BLaER1 (cell line): ENCODE results near the gene NAV3.
"Not testable (repeated sequence)": the region's sequence is repeated elsewhere in the genome, so short reads cannot be mapped to it uniquely, and the experiment has no call there.

ENCODE experiments used
- H3K27ac ChIP-seq: shearing (Covaris generic); formaldehyde crosslinking; 2 replicates; pipeline ENCODE4 v1.8.1; 2022
- H3K27me3 ChIP-seq: shearing (Covaris generic); formaldehyde crosslinking; 2 replicates; pipeline ENCODE4 v1.8.1; 2022
- H3K36me3 ChIP-seq: shearing (Covaris generic); formaldehyde crosslinking; 2 replicates; pipeline ENCODE4 v1.8.1; 2022
- H3K4me1 ChIP-seq: shearing (Covaris generic); formaldehyde crosslinking; 2 replicates; pipeline ENCODE4 v1.8.1; 2022
- H3K4me2 ChIP-seq: shearing (Covaris generic); formaldehyde crosslinking; 2 replicates; pipeline ENCODE4 v1.8.1; 2022
- H3K4me3 ChIP-seq: shearing (Covaris generic); formaldehyde crosslinking; 2 replicates; pipeline ENCODE4 v1.8.1; 2022
- H3K9ac ChIP-seq: shearing (Covaris generic); formaldehyde crosslinking; 2 replicates; pipeline ENCODE4 v1.8.1; 2022
- H3K9me3 ChIP-seq: shearing (Covaris generic); formaldehyde crosslinking; 2 replicates; pipeline ENCODE4 v1.8.1; 2022
- H4K20me1 ChIP-seq: shearing (Covaris generic); formaldehyde crosslinking; 2 replicates; pipeline ENCODE4 v1.8.1; 2022
- Cebpa-rat ChIP-seq: shearing (Covaris generic); IDR thresholded peaks from 2 replicates; pipeline ENCODE4 v1.8.1; 2022

Gene NAV3

GRCh38 chr12:78244916-78245507 lies 414.3 kb downstream of the NAV3 start:
- TF ChIP-seq Cebpa-rat, result no peak
- no peak overlapping the region for H3K4me2 ChIP-seq
- H4K20me1 ChIP-seq, result no peaks in the 10 kb centered on the region

DNA sequence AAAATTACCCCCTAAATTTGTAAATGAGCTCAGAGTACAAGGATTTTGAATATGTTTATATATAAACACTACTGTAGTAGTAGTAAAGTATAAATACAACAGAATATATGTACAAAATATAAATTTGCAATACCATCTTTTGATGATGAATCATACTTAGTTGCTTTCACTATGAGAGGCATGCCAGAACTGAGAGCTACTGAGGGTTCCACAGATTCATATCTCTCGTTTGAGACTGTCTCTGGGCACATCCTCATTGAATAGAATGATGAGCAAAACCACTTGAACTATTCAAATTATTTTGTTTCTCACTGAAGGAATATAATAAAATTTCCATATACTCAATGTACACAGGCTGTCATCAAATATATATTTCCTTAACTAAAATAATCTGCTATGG lies 417.6 kb downstream of the NAV3 start:
- H4K20me1 ChIP-seq, result no peaks in the 10 kb centered on the region
- H3K27ac ChIP-seq, result no peak overlapping the region
- no peaks in the 10 kb centered on the region for H3K36me3 ChIP-seq
- no peak overlapping the region for H3K9ac ChIP-seq
- no peaks in the 10 kb centered on the region for H3K4me1 ChIP-seq
- TF ChIP-seq Cebpa-rat, result no peak
- H3K27me3 ChIP-seq, result no peaks in the 10 kb centered on the region
- no peak overlapping the region for H3K4me2 ChIP-seq
- no peak overlapping the region for H3K4me3 ChIP-seq
- H3K9me3 ChIP-seq, result no peaks in the 10 kb centered on the region

More at GRCh38 chr12:78244916-78245507, 414.3 kb downstream of the NAV3 start:
- H3K9ac ChIP-seq, result no peak overlapping the region
- no peaks in the 10 kb centered on the region for H3K27me3 ChIP-seq
- H3K27ac ChIP-seq, result no peak overlapping the region
- no peak overlapping the region for H3K4me3 ChIP-seq
- H3K36me3 ChIP-seq, result no peaks in the 10 kb centered on the region
- H3K4me1 ChIP-seq, result no peaks in the 10 kb centered on the region
- no peaks in the 10 kb centered on the region for H3K9me3 ChIP-seq

DNA sequence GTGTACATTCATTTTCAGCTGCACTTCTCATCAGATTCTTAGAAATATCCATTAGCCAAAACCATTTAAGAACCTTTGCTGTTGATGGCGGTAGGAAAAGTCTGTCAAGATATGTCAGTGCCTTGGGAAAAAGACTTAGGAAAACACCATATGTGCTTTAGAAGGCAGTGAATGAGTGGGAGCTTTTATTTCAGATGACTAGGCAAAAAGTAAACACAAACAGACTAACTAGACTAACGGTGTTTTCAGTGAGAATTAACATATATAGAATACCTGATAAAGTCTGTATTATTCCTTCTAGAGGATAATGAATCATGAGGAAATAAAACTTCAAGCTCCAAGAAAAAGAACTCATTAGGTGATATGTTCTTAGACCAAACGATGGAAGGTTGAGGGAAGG lies 418.9 kb downstream of the NAV3 start:
- H3K9ac ChIP-seq, result no peak overlapping the region
- H3K27ac ChIP-seq, result no peak overlapping the region
- TF ChIP-seq Cebpa-rat, result no peak
- no peaks in the 10 kb centered on the region for H3K9me3 ChIP-seq
- no peaks in the 10 kb centered on the region for H3K4me1 ChIP-seq
- H3K36me3 ChIP-seq, result no peaks in the 10 kb centered on the region
- H3K4me3 ChIP-seq, result no peak overlapping the region
- H3K4me2 ChIP-seq, result no peak overlapping the region
- H3K27me3 ChIP-seq, result no peaks in the 10 kb centered on the region
- H4K20me1 ChIP-seq, result no peaks in the 10 kb centered on the region

GRCh38 chr12:78257662-78258061 lies 427.0 kb downstream of the NAV3 start:
- not testable (repeated sequence) for H3K4me1 ChIP-seq, H3K27ac ChIP-seq, H3K9me3 ChIP-seq, H3K36me3 ChIP-seq, H4K20me1 ChIP-seq, H3K27me3 ChIP-seq, H3K4me2 ChIP-seq, H3K4me3 ChIP-seq, H3K9ac ChIP-seq

GRCh38 chr12:78260976-78261375 lies 430.3 kb downstream of the NAV3 start:
- H3K4me1 ChIP-seq, result no peaks in the 10 kb centered on the region
- no peak overlapping the region for H3K4me3 ChIP-seq
- no peak overlapping the region for H3K4me2 ChIP-seq
- no peak for TF ChIP-seq Cebpa-rat
- no peak overlapping the region for H3K27ac ChIP-seq
- no peaks in the 10 kb centered on the region for H3K27me3 ChIP-seq
- no peaks in the 10 kb centered on the region for H3K36me3 ChIP-seq
- H4K20me1 ChIP-seq, result no peaks in the 10 kb centered on the region
- no peaks in the 10 kb centered on the region for H3K9me3 ChIP-seq
- no peak overlapping the region for H3K9ac ChIP-seq

DNA sequence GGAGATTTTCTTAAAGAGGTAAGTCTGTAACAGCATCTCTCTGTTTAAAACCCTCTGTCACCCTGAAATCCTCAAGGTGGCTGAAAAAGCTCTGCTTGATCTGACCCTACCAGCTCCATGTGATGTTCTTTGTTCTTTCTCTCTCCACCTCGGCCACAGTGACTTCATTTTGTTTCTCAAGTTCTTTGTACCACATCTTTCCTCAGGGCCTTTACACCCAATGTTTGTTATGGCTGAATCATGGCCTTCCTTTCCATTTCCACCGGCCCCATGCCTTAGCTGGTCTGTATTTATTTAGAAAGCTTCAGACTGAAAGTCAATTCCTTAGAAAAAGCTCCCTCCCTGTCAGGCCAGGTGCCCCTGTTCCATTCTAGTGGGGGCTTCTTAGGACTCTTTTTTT lies 431.2 kb downstream of the NAV3 start:
- no peak overlapping the region for H3K4me2 ChIP-seq
- H3K27me3 ChIP-seq, result no peaks in the 10 kb centered on the region
- no peaks in the 10 kb centered on the region for H3K36me3 ChIP-seq
- H3K27ac ChIP-seq, result no peak overlapping the region
- no peaks in the 10 kb centered on the region for H3K9me3 ChIP-seq
- no peaks in the 10 kb centered on the region for H4K20me1 ChIP-seq
- H3K9ac ChIP-seq, result no peak overlapping the region
- H3K4me3 ChIP-seq, result no peak overlapping the region
- no peak for TF ChIP-seq Cebpa-rat
- H3K4me1 ChIP-seq, result no peaks in the 10 kb centered on the region
